ENCODE results near the gene SPRING1.

- TF ChIP-seq EZH2phosphoT487 (IDR thresholded peaks at IDR 0.05; ENCODE audit: insufficient read depth, low read depth) (no peak), EZH2 (IDR thresholded peaks at IDR 0.05; ENCODE audit: insufficient read depth, poor library complexity, severe bottlenecking) (no peak)
Measured at GRCh38 chr12:116695464-116695725, 42.5 kb downstream of the SPRING1 start.

Data from GM23248 (cell line).